Prostate gland (tissue), 2 donors: ENCODE measurements around the gene TMEM229B.

Experiments used
- CTCF ChIP-seq, 4 experiments: fragments of 200-600 bp in 2 of 4; fragments of 450-650 bp in 2 of 4; sonication (generic) in 2 of 4; IDR thresholded peaks; 1 replicate in 3 of 4; 2 replicates in 1 of 4; pipeline ENCODE4 v1.5.1; 2016 to 2019; ENCODE audit warnings: antibody characterized with exemption in 4 of 4, mild to moderate bottlenecking in 2 of 4, moderate library complexity in 2 of 4
- POLR2A ChIP-seq: fragments of 450-650 bp; IDR thresholded peaks from one replicate; pipeline ENCODE4 v1.6.1; 2016; ENCODE audit warnings: antibody characterized with exemption, mild to moderate bottlenecking
- POLR2AphosphoS5 ChIP-seq: sonication (generic); formaldehyde crosslinking; IDR thresholded peaks from one replicate; pipeline ENCODE4 v1.6.1; 2017; ENCODE audit warnings: antibody characterized with exemption

- TF ChIP-seq CTCF (IDR thresholded peaks at IDR 0.05): no peak
- no peak for TF ChIP-seq POLR2A
- TF ChIP-seq POLR2AphosphoS5: no peak
Measured at GRCh38 chr14:67513631-67514108, 25.1 kb upstream of the TMEM229B start.
